Coronary artery (tissue), 2 donors: ENCODE data around the gene SFXN2.
"Not testable (repeated sequence)": the region's sequence is repeated elsewhere in the genome, so short reads cannot be mapped to it uniquely, and the experiment has no call there.

Experiments
- DNase-seq: peaks from one replicate; pipeline ENCODE4 v3.0.0-alpha.2; 2017; ENCODE audit warnings: low spot score
- H3K27ac ChIP-seq, 2 donors: fragments of 200-600 bp; sonication (generic); one replicate each; pipeline ENCODE4 v1.5.1; 2016 to 2019
- H3K4me3 ChIP-seq: fragments of 200-600 bp; sonication (generic); 2 replicates; pipeline ENCODE4 v1.5.1; 2016; ENCODE audit warnings: mild to moderate bottlenecking, moderate library complexity
- CTCF ChIP-seq: fragments of 200-600 bp; sonication (generic); IDR thresholded peaks from one replicate; pipeline ENCODE4 v1.5.1; 2019; ENCODE audit warnings: antibody characterized with exemption

SFXN2 gene

GRCh38 chr10:102682416-102682815 is 32.0 kb upstream of the SFXN2 start:
- Histone ChIP-seq H3K27ac (no peak overlapping the region), H3K4me3 (no peak overlapping the region)
- TF ChIP-seq CTCF, result no peak
- DNase-seq, result no peak

- no peak overlapping the region for H3K4me3 ChIP-seq
- no peak for TF ChIP-seq CTCF
- DNase-seq, result no peak
- H3K27ac ChIP-seq, result no peak overlapping the region
These were observed 31.5 kb upstream of the SFXN2 start for GRCh38 chr10:102682981-102683380.

- no peak overlapping the region for H3K27ac ChIP-seq
- H3K4me3 ChIP-seq, result no peak overlapping the region
- DNase-seq, result no peak
- TF ChIP-seq CTCF, result no peak
These were observed 30.7 kb upstream of the SFXN2 start for GRCh38 chr10:102683736-102684135.

- TF ChIP-seq CTCF, result no peak
- no peak for DNase-seq
- Histone ChIP-seq H3K27ac (no peak overlapping the region), H3K4me3 (no peak overlapping the region)
These were observed 23.0 kb upstream of the SFXN2 start for GRCh38 chr10:102691285-102692066.

- DNase-seq, H3K27ac ChIP-seq, H3K4me3 ChIP-seq: not testable (repeated sequence)
These were observed 19.0 kb upstream of the SFXN2 start for GRCh38 chr10:102695401-102695800.

GRCh38 chr10:102696736-102697135 is 17.7 kb upstream of the SFXN2 start:
- H3K4me3 ChIP-seq, result no peak overlapping the region
- DNase-seq, result no peak
- H3K27ac ChIP-seq, result no peak overlapping the region
- no peak for TF ChIP-seq CTCF

- no peak for TF ChIP-seq CTCF
- no peak for DNase-seq
- H3K4me3 ChIP-seq, result no peak overlapping the region
- no peak overlapping the region for H3K27ac ChIP-seq
These were observed 15.5 kb upstream of the SFXN2 start for GRCh38 chr10:102698894-102699293.
